HG03175 (cell line): Measurements from ENCODE around the gene RYR2.

Source experiments
- ATAC-seq: cut with Tn5 transposase; IDR thresholded peaks from one replicate; pipeline ENCODE4 v1.9.1; 2021; ENCODE audit warnings: mild to moderate bottlenecking, moderate library complexity; ENCODE audit not compliant: unreplicated experiment

The RYR2 gene

GRCh38 chr1:237759377-237759776, 717.4 kb downstream of the RYR2 start:
- no peak for ATAC-seq

GRCh38 chr1:237760951-237761350, 719.0 kb downstream of the RYR2 start:
- no peak for ATAC-seq

- ATAC-seq = no peak
These were observed 721.2 kb downstream of the RYR2 start for GRCh38 chr1:237763137-237763536.

- ATAC-seq = no peak
These were observed 721.8 kb downstream of the RYR2 start for GRCh38 chr1:237763751-237764150.

DNA sequence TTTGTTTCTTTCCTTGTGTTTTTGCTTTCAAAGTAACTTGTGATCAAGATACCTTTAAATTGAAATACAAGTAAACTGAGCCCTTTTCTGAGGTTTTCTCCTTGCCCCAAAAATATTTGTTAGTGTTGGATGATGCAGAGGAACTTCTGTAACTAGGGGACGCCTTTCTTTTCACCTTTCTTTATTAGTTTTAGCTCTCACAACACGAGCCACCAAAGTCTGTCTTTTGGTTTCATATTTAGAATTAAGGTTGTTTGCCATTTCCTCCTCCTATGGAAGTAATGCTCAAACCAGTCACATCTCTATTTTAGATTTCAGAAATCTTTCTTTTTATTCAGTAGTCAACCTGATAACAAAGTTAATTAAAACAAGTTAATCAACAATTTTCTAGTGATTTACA, 727.9 kb downstream of the RYR2 start:
- ATAC-seq = no peak

GRCh38 chr1:237772009-237772408, 730.0 kb downstream of the RYR2 start:
- no peak for ATAC-seq

DNA sequence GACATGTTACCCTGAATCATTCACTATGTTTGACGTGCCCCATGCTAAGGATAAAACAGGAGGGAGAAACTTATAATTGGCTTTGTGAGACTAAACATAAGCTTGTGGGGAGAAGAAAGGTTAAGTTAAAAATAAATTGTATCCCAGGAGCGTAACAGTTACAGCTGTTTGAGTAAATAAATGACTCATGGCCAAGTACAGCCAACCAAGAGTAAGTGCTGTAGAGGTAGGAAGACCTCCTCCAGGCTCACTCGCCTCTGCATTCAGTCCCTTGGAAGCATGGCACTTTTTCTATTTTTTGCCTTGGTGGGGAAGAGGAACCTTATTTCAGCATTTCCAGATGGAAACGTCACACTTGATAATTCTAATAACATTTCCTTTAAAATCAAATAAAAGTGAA, 732.3 kb downstream of the RYR2 start:
- no peak for ATAC-seq

- ATAC-seq = no peak
These were observed 737.4 kb downstream of the RYR2 start for GRCh38 chr1:237779356-237779755.

GRCh38 chr1:237786066-237786719, 744.2 kb downstream of the RYR2 start:
- no peak for ATAC-seq

DNA sequence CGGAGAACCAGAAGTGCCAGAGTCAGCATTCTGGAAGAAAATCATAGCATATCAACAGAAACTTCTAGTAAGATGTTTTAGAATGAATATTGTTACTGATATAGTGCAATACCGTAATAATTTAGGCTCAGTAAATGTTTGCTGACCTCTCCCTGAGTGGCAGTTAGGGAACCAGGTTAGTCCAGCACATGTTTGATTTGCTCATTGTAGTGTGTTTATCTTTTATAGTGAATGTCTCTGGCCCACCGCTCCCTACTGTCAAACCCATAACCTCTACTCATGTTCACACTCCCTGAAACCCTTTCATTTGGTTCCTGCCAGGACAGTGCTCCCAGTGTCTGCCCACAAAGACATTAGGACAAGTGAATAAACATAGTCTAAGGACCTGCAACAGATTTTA, 746.1 kb downstream of the RYR2 start:
- ATAC-seq = no peak

- ATAC-seq = no peak
These were observed 747.6 kb downstream of the RYR2 start for GRCh38 chr1:237789619-237790018.

- no peak for ATAC-seq
These were observed 749.6 kb downstream of the RYR2 start for GRCh38 chr1:237791592-237791991.

- ATAC-seq = no peak
These were observed 750.2 kb downstream of the RYR2 start for GRCh38 chr1:237792149-237792548.

- ATAC-seq = no peak
These were observed 750.7 kb downstream of the RYR2 start for GRCh38 chr1:237792726-237793125.

- ATAC-seq = no peak
These were observed 752.1 kb downstream of the RYR2 start for GRCh38 chr1:237794071-237794470.

- ATAC-seq = no peak
These were observed 753.6 kb downstream of the RYR2 start for GRCh38 chr1:237795558-237795957.

DNA sequence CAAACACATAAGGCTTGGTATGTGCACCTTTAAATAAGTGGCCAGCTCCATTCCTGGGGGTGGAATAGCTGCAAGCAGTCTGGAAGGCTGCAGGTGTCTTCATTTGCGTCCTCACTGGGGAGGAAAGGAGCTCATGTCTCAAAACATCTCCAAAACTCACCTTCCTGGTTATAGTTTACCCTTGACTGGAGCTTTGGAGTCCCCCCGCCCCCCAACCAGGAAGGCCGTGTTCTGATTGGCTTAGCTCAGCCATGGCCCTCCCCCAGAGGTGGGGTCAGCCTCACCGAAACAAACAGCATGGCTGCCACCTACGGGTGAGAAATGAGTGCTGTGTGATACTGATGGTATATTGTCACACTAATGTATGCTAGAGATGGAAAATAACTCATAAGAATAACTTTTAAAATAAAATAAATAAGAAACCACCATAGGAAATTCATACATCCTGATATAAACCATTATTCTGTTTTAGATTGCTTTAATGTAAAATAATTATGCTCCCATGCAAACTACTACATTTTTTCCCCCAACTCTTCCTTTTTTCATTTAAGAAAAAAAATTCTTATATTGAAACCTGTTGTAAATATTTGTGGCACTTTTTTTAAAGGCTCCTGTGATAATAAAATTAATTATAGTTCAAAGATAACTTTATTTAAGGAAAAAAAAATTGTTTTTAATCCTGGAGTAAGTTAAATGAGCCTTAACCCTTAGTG, 757.9 kb downstream of the RYR2 start:
- peak; percentile 96 for ATAC-seq

DNA sequence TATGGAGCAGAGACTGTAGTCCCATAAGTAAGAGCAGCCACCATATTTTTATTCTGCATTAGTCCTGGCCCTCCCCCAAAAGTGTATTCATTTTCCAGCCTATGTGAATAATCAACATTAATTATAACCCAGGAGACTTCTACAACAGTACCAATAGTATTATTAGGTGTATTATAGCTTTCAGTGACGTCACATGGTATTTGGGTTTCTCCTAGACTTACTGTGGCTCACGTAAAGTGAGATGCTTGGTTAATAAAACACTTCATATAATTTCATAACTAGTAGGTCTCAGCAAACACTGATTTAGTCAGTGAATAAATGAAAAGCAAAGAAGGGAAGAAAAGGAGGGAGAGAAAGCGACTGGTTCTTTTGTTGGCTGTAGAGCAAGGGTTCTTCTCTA, 762.5 kb downstream of the RYR2 start:
- ATAC-seq = no peak

- no peak for ATAC-seq
These were observed 767.1 kb downstream of the RYR2 start for GRCh38 chr1:237809099-237809498.

GRCh38 chr1:237811633-237812032, 769.6 kb downstream of the RYR2 start:
- no peak for ATAC-seq

- no peak for ATAC-seq
These were observed 770.1 kb downstream of the RYR2 start for GRCh38 chr1:237812061-237812460.

DNA sequence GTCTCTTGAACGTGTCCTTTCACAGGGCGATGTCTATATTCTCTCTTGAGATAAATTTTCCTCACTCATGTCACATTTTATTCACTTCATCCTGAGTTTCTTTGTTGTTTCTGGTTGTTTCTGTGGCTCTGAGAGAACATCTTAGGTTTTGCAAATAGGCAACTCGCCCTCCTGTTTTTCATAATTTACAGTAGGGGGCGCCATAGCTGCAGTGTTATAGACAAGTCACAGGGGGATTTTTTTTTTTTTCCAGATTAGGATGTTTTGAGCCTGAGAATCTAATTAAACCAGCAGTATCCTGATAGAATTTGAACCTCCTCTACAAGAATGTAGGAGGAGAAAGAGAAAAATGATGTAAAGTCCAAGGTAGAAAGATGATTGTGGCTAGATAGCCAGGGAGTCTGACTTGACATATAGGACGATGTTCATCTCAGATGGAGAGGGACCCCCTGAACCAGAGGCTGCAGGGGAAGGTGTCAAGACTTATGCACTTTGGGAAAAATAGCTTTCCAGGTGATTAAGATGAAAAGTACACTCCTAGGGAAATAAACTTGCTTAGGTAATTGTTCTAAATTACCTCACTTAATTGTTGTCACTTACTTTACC, 772.4 kb downstream of the RYR2 start:
- ATAC-seq = no peak
